GM19372 (cell line): ENCODE measurements around the gene SORCS2.

Source experiments
- ATAC-seq: cut with Tn5 transposase; IDR thresholded peaks from one replicate; pipeline ENCODE4 v1.9.1; 2021; ENCODE audit warnings: mild to moderate bottlenecking, low read depth, moderate library complexity; ENCODE audit not compliant: unreplicated experiment

Gene SORCS2

DNA sequence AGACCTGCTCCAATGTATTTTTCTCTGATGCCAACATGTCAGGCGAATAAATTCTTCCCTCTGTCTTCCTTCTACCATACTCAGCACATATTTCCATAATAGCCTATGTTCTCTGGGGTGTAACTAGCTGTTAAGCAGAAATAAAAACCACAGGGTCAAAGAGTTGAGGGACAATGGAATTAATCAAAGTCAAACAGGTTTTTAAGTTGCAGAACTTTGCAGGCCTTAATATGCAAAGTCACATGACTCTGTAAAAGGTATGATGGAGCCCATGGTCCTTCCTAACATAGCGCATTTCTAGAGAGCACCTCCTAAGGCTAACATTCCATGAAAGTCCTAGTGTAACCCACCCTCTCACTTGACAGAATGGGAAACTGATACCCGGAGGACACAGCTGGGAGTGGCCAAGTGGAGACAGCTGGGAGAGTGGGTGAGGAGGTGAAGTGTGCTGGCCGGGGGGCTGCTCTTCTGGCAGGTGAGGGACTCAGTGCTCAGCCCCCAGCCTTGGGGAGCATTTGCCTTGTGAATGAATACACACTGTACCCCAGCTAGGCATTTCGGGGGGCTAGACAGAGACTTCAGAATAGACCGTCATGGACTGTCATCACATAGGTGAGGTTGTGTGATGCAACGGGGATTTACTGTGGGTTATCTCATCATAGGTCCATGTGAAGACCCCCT, 8.4 kb upstream of the SORCS2 start:
- ATAC-seq = no peak

DNA sequence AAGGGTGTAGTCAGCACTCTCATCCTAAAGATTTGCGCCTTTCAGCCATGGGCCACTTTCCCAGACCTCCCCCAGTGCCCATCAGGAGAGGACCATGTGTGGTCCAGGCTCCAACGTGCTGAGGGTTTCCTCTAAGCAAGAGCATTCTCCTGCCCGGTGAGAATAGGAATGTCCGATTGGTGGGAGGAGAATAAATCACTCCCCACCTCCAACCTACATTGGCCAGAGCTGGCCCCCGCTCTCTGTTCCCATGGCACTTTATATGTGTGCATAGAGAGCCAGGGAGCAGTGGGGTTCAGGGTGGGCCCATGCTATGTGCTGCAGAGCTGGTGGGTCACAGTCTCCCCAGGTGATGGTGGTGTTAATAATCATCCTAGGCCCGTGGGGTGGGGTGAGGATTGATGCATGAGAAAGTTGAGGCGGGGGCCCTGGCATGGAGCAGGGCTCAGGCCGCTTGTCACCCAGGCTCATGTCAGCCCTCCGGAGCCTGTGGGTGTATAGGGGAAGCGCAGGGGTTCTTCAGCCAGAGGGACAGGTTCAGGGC, 6.8 kb upstream of the SORCS2 start:
- no peak for ATAC-seq

GRCh38 chr4:7186031-7186430, 6.3 kb upstream of the SORCS2 start:
- ATAC-seq = no peak

GRCh38 chr4:7186516-7187167, 5.7 kb upstream of the SORCS2 start:
- no peak for ATAC-seq

GRCh38 chr4:7187168-7187535, 5.2 kb upstream of the SORCS2 start:
- no peak for ATAC-seq

- no peak for ATAC-seq
These were observed 4.6 kb upstream of the SORCS2 start for GRCh38 chr4:7187691-7188090.

GRCh38 chr4:7189066-7189465, 3.3 kb upstream of the SORCS2 start:
- ATAC-seq = no peak

DNA sequence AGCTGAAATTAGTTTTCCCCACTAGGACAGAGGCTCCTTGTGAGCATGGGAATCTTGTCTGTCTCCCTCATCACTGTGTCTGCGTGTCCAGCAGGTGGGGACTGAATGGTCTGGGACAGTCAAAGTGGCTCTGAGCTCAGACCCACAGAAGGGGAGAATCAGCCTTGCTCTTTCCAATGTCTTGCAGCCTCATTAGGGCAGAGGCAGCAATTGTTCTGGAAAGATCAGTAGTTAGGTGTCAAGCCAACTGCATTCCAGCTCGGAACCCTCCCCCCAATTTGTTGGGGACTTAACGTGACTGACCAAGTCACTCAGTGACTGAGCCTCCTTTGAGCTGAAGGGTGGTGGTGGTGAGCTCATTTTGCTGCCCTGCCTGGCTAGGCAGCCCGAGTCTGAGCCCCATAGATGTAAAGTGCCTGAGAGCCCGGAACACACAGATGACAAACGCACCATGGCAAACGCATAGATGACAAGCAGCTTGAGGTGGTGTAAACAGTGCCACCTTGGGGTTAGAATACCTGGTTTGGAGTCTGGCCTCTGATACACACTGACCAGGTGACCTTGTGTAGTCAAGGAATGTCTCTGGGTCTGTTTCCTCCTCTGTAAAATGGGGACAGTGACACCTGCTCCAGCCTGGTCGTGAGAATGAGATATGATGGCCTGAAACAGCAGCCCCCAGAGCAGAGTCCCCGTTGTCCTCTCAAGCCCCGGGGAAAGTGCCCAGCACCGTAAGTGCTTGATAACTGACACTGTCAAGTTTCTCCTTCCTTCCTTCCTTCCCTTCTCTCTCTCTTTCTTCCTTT, 2.7 kb upstream of the SORCS2 start:
- ATAC-seq = no peak

DNA sequence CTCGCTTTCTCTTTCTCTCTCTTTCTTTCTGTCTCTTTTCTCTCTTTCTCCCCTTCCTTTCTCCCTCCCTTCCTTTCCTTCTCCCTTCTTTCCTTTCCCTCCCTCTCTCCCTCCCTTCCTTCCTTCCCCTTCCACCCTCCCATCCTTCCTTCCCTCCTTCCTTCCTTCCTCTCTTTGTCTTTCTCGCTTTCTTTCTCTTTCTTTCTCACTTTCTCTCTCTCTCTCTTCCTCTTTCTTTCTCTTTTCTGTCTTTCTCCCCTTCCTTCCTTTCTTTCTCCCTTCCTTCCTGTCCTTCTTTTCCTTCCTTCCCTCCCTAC, 2.1 kb upstream of the SORCS2 start:
- no peak for ATAC-seq

DNA sequence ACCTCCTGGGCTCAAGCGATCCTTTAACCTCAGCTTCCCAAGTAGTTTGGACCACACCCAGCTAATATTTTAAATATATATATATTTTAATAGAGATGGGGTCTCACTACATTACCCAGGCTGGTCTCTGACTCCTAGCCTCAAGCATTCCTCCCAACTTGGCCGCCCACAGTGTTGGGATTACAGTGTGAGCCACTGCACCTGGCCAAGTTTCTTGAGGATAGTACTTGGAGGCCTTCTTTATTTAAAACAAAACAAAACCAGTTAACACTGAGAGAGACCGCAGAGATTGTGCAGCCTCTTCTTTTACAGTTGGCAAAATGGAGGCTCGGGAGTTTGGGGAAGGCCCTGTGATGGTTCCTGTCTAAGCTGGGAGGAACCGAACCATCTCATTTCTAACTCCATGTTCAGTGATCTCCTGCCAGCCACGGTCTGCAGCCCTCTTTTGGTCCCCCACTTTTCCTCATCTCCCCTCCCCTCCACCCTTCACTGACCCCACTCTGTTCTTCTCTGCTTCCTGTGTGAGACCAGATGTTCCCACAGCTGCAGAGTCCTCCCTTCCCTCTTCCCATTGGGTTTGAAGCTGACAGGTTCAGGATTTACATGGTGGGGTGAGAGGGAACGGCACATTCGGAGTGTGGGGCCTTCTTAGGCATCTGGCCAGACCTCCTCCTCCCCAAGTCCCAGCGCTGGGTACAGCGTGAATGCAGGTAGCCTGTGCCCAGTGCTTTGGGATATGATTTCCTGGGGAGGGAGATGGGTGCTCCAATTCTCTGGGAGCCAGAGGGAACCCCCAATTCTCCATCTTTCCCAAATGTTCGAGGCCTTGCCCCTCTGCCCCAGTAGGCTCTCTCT, 1.4 kb upstream of the SORCS2 start:
- ATAC-seq = no peak

DNA sequence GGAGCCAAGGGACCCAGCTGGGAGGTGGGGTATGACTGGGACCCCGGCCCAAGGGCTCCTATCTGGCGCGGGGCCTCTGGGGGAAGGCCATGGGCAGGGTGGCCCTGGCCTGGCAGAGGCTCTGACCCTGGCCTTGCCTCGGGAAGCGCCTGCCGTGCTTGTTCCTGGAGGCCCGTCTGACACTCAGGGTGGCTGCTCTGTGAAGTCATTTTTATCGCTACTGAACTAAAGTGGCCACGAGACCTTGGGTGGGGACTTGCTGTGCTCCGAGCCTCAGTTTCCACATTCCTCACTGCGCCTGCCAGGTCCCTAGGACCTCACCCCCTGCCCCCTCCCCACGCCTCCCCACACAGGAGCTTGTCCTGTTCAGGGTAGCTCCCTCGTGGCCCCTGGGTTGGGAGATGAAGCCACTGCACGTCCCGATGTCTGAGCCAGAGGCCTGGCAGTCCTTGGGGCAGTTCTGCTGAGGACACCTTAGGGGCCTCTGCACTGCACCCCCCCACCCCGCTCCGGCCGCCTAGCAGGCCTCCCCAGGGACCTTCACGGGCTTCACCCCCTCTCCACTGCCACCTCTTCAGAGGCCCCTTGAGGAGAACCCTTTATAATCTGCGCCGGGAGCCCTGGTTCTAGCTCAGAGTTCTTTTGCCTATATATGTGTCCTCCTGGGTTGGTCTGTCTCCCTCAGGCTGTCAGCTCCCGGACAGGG, 639 bp upstream of the SORCS2 start:
- ATAC-seq = no peak

DNA sequence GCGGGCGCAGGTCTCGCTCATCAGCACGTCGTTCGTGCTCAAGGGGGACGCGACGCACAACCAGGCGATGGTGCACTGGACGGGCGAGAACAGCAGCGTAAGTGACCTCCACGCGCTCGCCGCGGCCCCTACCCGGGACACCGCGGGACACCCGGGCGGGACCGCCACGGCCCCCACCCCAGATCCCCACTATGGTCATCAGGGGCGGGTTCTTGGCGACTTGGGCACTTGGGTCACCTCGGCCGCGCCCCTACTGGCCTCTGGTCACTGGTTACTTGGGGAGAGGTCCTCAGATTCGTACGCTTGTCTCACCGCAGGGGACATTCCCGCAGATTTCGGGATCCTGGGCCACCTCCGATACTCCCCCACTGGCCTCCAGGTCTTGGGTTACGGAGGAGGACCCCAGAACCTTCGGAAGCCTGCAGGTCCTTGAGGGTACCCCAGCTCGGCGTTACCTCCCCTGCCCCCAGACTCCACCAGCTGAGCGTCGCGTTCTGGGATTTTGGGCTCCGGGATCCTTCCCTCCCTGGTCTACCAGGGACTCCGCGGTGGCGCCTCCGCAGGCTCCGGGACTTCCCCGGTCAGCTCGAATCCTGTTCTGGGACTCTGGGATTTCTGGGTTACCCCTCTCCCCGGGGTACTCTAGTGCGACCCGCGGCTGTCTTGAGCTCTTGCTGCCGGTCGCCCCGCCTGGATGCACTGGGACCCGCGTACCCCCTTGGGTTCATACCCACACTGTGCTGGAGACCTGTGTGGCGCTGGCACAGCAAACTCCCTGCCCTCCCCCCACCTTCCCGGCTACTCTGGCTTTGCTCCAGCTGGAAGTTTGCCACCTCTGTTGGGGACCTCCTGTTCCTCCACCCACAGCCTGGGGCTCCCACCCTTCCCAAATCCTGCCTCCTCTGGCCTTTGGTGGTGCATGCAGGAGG, 956 bp downstream of the SORCS2 start:
- no peak for ATAC-seq

DNA sequence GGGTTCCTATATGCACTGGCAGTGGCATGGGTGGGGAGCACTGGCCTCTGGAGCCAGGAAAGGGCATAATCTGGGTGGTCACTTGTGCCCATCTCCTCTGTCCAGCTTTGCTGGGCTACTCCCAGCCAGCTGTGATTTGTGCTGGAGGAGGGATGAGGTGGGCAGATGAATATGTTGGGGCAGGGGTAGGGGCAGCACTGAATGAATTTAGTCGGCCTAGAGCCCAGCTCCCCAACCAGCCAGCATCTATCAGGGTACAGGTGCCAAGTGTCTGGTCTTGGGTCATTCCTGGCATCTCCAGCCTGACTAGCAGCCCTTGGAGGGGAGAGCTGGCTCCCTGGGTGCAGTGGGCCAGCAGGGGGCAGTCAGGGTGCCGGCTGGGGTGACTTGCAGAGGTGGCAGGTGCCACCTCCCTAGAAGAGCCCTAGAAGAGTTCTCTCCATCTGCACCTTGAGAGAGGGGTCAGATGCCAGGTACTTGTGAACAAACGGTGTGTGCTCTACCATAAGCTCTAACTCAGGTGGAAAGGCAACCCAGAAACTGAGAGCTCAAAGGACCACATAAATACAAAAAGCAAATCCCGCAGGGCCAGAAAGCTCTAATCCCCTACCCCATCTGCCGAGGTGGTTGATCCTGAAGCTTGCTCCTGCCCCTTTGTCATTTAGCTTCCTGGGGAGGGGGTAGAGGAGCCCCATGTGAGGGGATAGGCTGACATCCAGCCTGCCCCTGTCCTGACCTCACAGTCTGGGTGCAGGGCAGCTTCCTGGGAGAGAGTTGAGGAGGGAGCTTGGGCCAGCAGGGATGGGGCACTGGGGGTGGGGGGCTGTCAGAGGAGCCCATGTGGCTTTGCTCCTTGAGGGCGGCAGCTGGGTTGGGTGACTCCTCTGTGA, 2.2 kb downstream of the SORCS2 start:
- no peak for ATAC-seq

DNA sequence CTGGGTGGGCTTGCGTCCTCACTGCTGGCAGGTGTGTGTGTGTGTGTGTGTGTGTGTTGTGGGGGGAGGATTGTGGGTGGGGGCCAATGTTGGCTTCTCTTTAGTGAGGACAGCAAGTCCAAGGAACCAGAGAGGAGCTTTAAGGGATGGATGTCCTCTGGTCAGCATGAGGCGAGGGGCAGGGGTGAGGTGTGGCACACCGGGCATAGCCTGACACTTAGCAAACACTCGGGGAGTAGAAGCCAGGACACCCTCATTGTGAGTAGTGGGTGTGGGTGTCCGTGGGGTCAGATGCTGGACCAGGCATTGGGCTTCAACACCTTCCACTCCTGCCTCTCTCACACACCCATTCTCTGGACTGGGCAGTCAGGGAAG, 2.8 kb downstream of the SORCS2 start:
- ATAC-seq = no peak

DNA sequence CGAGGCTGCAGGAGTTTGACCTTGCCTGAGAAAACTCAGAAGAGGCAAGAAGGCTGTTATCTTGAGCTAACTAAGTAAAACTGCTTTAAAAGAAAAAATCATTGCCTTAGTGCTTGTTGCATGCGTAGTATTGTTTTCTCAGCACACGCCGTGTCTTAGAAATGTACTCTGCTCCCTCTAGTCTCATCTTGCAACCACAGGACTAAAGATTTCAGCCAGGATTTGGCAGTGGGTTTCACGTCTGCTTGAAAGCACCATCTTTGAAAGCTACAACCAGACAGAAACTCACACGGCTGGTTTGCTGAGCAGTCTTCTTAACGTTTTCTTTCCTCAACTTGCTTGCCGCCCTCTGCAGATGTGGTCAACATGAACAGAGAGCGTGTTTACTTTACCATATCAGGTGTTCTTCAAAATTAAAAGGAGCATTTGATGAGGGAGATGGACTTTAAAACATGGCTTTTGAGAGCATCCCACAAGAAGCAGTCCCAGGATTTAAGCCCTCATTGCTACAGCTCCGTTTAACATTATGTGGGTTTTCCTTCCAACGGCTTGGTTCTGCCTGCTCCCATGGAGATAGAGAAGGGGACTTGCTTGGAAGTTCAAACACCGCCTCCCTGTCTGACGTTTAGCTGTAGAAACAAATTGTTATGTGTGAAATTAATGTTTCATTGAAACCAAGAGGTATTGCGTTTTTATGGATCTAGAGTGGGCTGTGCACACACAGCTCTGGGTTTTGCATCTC, 3.4 kb downstream of the SORCS2 start:
- no peak for ATAC-seq

- ATAC-seq = no peak
These were observed 3.9 kb downstream of the SORCS2 start for GRCh38 chr4:7196288-7196651.

DNA sequence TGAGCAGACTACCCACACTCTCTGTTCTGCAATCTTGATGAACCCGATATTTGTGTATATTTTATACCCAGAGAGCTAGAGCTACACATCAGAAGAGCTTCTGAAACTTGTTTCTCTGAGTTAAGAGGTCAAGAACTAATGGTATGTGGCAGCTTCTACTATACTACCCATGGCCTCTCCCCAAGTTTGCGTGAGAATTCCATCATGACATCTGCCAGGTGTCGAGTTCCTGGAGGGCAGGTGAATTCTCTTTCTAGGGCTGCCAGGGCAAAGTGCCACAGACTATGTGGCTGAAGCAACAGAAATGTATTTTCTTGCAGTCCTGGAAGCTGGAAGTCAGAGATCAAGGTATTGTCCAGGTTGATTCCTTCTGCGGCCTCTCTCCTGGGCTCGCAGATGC, 4.4 kb downstream of the SORCS2 start:
- ATAC-seq = no peak

DNA sequence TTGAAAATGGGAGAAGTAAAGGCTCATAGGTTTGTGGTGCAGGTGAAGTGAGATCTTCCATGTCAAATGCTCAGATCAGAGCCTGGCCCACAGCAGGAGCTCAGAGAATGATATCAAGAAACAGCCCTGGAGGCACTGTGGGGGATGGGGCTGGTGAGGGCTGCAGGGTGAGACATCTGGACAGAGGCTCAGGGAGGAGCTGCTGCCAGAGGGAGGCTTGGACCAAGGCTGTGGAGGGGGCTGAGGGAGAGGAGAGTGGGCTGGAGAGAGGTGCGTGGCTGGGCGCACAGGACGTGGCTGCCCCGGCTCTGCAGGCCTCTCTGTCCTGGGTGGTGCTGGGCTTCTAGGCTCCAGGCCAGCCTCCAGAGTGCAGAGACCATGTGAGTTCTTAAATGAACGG, 5.6 kb downstream of the SORCS2 start:
- ATAC-seq = no peak
